SK-N-SH (cell line): ENCODE measurements around the gene TDRD9. TPM values are rescaled to one million over a fixed set of nuclear protein-coding genes. Genes with fewer than 3 reads are reported as not detected.

Experiments
- CTCF ChIA-PET: fragments of 300-600, 350-600 bp; formaldehyde crosslinking; extraction: SDS; loops from one replicate; lab custom pipeline; 2021; lab: Yijun Ruan, JAX
- POLR2A ChIA-PET: fragments of 350-600 bp; sonication (Branson Sonifier 250); formaldehyde crosslinking; extraction: SDS; loops from one replicate; lab custom pipeline; 2020; ENCODE audit warnings: antibody characterized with exemption, inconsistent platforms; lab: Yijun Ruan, JAX
- DNase-seq: peaks from one replicate; pipeline ENCODE4 v3.0.0; 2012
- H2AFZ ChIP-seq: fragments of 200-600 bp; sonication (generic); 2 replicates; pipeline ENCODE4 v1.8.1; 2016; ENCODE audit warnings: antibody characterized with exemption, mild to moderate bottlenecking, low read depth
- H3F3A ChIP-seq: fragments of 200-600 bp; sonication (generic); replicated peaks from 2 replicates; pipeline ENCODE3; 2016; ENCODE audit warnings: antibody characterized with exemption, mild to moderate bottlenecking; ENCODE audit not compliant: insufficient read depth
- H3K27ac ChIP-seq, 2 experiments: fragments of 200-500 bp in 1 of 2; fragments of 200-600 bp in 1 of 2; sonication (Bioruptor generic) in 1 of 2; sonication (generic), shearing (Covaris generic) in 1 of 2; 2 replicates each; pipeline versions ENCODE4 v1.5.1 to v1.6.1; 2014 to 2016; ENCODE audit warnings: low read depth in 2 of 2, inconsistent platforms in 1 of 2, low read length in 1 of 2, mild to moderate bottlenecking in 1 of 2, mixed read lengths in 1 of 2
- H3K27me3 ChIP-seq: fragments of 200-600 bp; sonication (generic), shearing (Covaris generic); 2 replicates; pipeline ENCODE4 v1.6.1; 2016; ENCODE audit warnings: mixed run types; ENCODE audit not compliant: insufficient read depth
- H3K36me3 ChIP-seq, 2 experiments: fragments of 200-500 bp in 1 of 2; fragments of 200-600 bp in 1 of 2; sonication (Bioruptor generic) in 1 of 2; sonication (generic) in 1 of 2; replicated peaks in 1 of 2; 2 replicates each; pipeline versions ENCODE3 to v1.5.1; 2014 to 2016; ENCODE audit warnings: low read length in 1 of 2, mild to moderate bottlenecking in 1 of 2; ENCODE audit not compliant: insufficient read depth in 2 of 2, control insufficient read depth in 1 of 2
- H3K4me1 ChIP-seq, 2 experiments: fragments of 200-500 bp in 1 of 2; fragments of 200-600 bp in 1 of 2; sonication (Bioruptor generic) in 1 of 2; sonication (generic), shearing (Covaris generic) in 1 of 2; 2 replicates each; pipeline versions ENCODE4 v1.5.1 to v1.6.1; 2014 to 2016; ENCODE audit warnings: low read depth in 1 of 2, low read length in 1 of 2, mixed run types in 1 of 2; ENCODE audit not compliant: insufficient read depth in 2 of 2, control insufficient read depth in 1 of 2
- H3K4me2 ChIP-seq: fragments of 200-600 bp; sonication (generic), shearing (Covaris generic); 2 replicates; pipeline ENCODE4 v1.6.1; 2017; ENCODE audit warnings: mixed run types
- H3K4me3 ChIP-seq, 2 experiments: fragments of 200-500 bp in 1 of 2; fragments of 200-600 bp in 1 of 2; sonication (Bioruptor generic) in 1 of 2; sonication (generic), shearing (Covaris generic) in 1 of 2; 2 replicates each; pipeline versions ENCODE4 v1.5.1 to v1.8.1; 2014 to 2016; ENCODE audit warnings: low read depth in 2 of 2, inconsistent platforms in 1 of 2, low read length in 1 of 2, mild to moderate bottlenecking in 1 of 2, mixed read lengths in 1 of 2, moderate library complexity in 1 of 2
- H3K79me2 ChIP-seq: fragments of 200-600 bp; sonication (generic); 2 replicates; pipeline ENCODE4 v1.8.1; 2017; ENCODE audit warnings: mild to moderate bottlenecking; ENCODE audit not compliant: insufficient read depth
- H3K9ac ChIP-seq: fragments of 200-600 bp; sonication (generic); 2 replicates; pipeline ENCODE4 v1.6.1; 2017; ENCODE audit warnings: mixed run types
- H3K9me2 ChIP-seq: fragments of 200-600 bp; sonication (generic); 2 replicates; pipeline ENCODE4 v1.6.1; 2017; ENCODE audit warnings: mixed run types
- H3K9me3 ChIP-seq: fragments of 200-600 bp; sonication (generic); 2 replicates; pipeline ENCODE4 v1.6.1; 2017; ENCODE audit warnings: mixed run types, mild to moderate bottlenecking, moderate library complexity
- H4K20me1 ChIP-seq: fragments of 200-600 bp; sonication (generic); 2 replicates; pipeline ENCODE4 v1.6.1; 2017; ENCODE audit warnings: mild to moderate bottlenecking, mixed run types; ENCODE audit not compliant: insufficient read depth
- CHD2 ChIP-seq: fragments of 150-350 bp; IDR thresholded peaks from 2 replicates; pipeline ENCODE4 v1.6.1; 2018; ENCODE audit warnings: low read length; ENCODE audit not compliant: partially characterized antibody
- CTCF ChIP-seq: fragments of 200-600 bp; sonication (generic); IDR thresholded peaks from 2 replicates; pipeline ENCODE4 v1.6.1; 2017; ENCODE audit warnings: antibody characterized with exemption, mild to moderate bottlenecking, moderate library complexity
- EP300 ChIP-seq, 2 experiments: IDR thresholded peaks; 2 replicates each; pipeline versions ENCODE4 v1.4.0 to v1.6.1; 2012; ENCODE audit warnings: borderline replicate concordance in 1 of 2, low read depth in 1 of 2, low read length in 1 of 2
- NRF1 ChIP-seq: IDR thresholded peaks from 2 replicates; pipeline ENCODE4 v1.6.1; 2012; ENCODE audit warnings: low read depth, mild to moderate bottlenecking, low read length
- PBX3 ChIP-seq: IDR thresholded peaks from 2 replicates; pipeline ENCODE4; 2012
- POLR2AphosphoS5 ChIP-seq: IDR thresholded peaks from 2 replicates; pipeline ENCODE4 v1.6.1; 2012; ENCODE audit warnings: low read depth, low read length
- RAD21 ChIP-seq: IDR thresholded peaks from 2 replicates; pipeline ENCODE4 v1.6.1; 2012; ENCODE audit warnings: mild to moderate bottlenecking, low read length
- RCOR1 ChIP-seq: fragments of 150-350 bp; IDR thresholded peaks from 2 replicates; pipeline ENCODE4 v1.6.1; 2017; ENCODE audit warnings: antibody characterized with exemption, low read length
- REST ChIP-seq: IDR thresholded peaks from 2 replicates; pipeline ENCODE4 v1.6.1; 2012; ENCODE audit warnings: mild to moderate bottlenecking, low read depth, low read length, moderate library complexity
- RFX5 ChIP-seq: IDR thresholded peaks from 2 replicates; pipeline ENCODE4 v1.6.1; 2012; ENCODE audit warnings: mild to moderate bottlenecking, improper control_type of control experiment, low read length
- RXRA ChIP-seq: IDR thresholded peaks from 2 replicates; pipeline ENCODE4 v1.4.0; 2012; ENCODE audit warnings: low read depth, mild to moderate bottlenecking, borderline replicate concordance
- SMC3 ChIP-seq: IDR thresholded peaks from 2 replicates; pipeline ENCODE4 v1.6.1; 2012; ENCODE audit warnings: low read depth, low read length, improper control_type of control experiment
- TCF12 ChIP-seq: IDR thresholded peaks from 2 replicates; pipeline ENCODE4 v1.4.0; 2012
- WGBS: methylation state at CpG from one replicate; pipeline ENCODE4 v1.1.6; 2017; ENCODE audit warnings: low lambda C conversion rate; 5-methylcytosine and 5-hydroxymethylcytosine counted together
- polyA plus RNA-seq, 3 experiments: library from polyadenylated mRNA; depleted of rRNA; stranded (reverse); fragments of >200 nt; gene quantifications; 2 replicates each; pipeline ENCODE4 v1.2.3, GENCODE V29; 2012

TDRD9 gene
- polyA plus RNA-seq, 1 of the 3 experiments (the other 2 are of a cell fraction): not detected

GRCh38 chr14:104094056-104094708, 165.9 kb downstream of the TDRD9 start (continued):
- no peak for TF ChIP-seq REST
- no peak for TF ChIP-seq RCOR1
- no peak for TF ChIP-seq EP300 (IDR thresholded peaks at IDR 0.05; ENCODE audit: borderline replicate concordance in 1 of 2, low read depth in 1 of 2, low read length in 1 of 2)
- no peak for TF ChIP-seq POLR2AphosphoS5
- TF ChIP-seq NRF1: no peak
- TF ChIP-seq CTCF: no peak

- no peaks in the 10 kb centered on the region for H3K36me3 ChIP-seq
- 27% methylated on average over 17 of the region's 35 CpGs for WGBS
- H3K79me2 ChIP-seq: no peaks in the 10 kb centered on the region
- TF ChIP-seq CTCF: peak; percentile 82
- peak; percentile 72 for TF ChIP-seq SMC3
- TF ChIP-seq EP300 (IDR thresholded peaks at IDR 0.05; ENCODE audit: borderline replicate concordance in 1 of 2, low read depth in 1 of 2, low read length in 1 of 2): no peak
- TF ChIP-seq RAD21: peak; percentile 69
- TF ChIP-seq PBX3: no peak
- TF ChIP-seq TCF12: no peak
- no peak for TF ChIP-seq CHD2
- TF ChIP-seq RFX5: no peak
- no peak for TF ChIP-seq RXRA
- no peaks in the 10 kb centered on the region for H3F3A ChIP-seq
- ChIA-PET CTCF (interaction anchor here (0.6 to 5.5 kb wide), 35 partner anchors 10 to 599 kb away, joined by 3 to 79 read pairs (median 4); no protein-coding TSS in a partner anchor), POLR2A (no interaction called here)
- peaks cover 0 to 13% of the 10 kb centered on the region in 2 experiments; a peak in 1 of 4 replicates for H3K4me1 ChIP-seq
- no peaks in the 10 kb centered on the region for H3K27me3 ChIP-seq
- no peak overlapping the region for H3K9ac ChIP-seq
- H3K9me3 ChIP-seq: no peaks in the 10 kb centered on the region
- H4K20me1 ChIP-seq: no peaks in the 10 kb centered on the region
- no peak overlapping the region for H3K4me2 ChIP-seq
- no peak overlapping the region; a peak in 1 of 4 replicates for H3K27ac ChIP-seq
- H3K4me3 ChIP-seq: no peak overlapping the region; a peak in 1 of 4 replicates
- no peak overlapping the region for H2AFZ ChIP-seq
- peak; percentile 92 for DNase-seq
- no peaks in the 10 kb centered on the region for H3K9me2 ChIP-seq
Measured at GRCh38 chr14:104094709-104095425, 166.6 kb downstream of the TDRD9 start.
